GM18499 (cell line): ENCODE measurements around the gene PHKB.

Source experiments
- ATAC-seq: cut with Tn5 transposase; IDR thresholded peaks from one replicate; pipeline ENCODE4 v1.9.1; 2021; ENCODE audit warnings: moderate number of reproducible peaks; ENCODE audit not compliant: insufficient read depth, unreplicated experiment

The PHKB gene

GRCh38 chr16:47611848-47612493 lies 150.8 kb downstream of the PHKB start:
- no peak for ATAC-seq

- no peak for ATAC-seq
Observed at GRCh38 chr16:47612711-47613110, 151.6 kb downstream of the PHKB start.

- no peak for ATAC-seq
Observed at GRCh38 chr16:47613251-47613650, 152.1 kb downstream of the PHKB start.

- no peak for ATAC-seq
Observed at GRCh38 chr16:47617732-47618131, 156.6 kb downstream of the PHKB start.

- ATAC-seq: no peak
Observed at GRCh38 chr16:47622451-47623176, 161.5 kb downstream of the PHKB start.

- ATAC-seq: no peak
Observed at GRCh38 chr16:47624563-47624962, 163.4 kb downstream of the PHKB start.

- no peak for ATAC-seq
Observed at GRCh38 chr16:47625115-47625567, 164.0 kb downstream of the PHKB start.

GRCh38 chr16:47626246-47626645 lies 165.1 kb downstream of the PHKB start:
- no peak for ATAC-seq

GRCh38 chr16:47627085-47627639 lies 166.0 kb downstream of the PHKB start:
- no peak for ATAC-seq

- ATAC-seq: no peak
Observed at GRCh38 chr16:47627721-47628120, 166.6 kb downstream of the PHKB start.

GRCh38 chr16:47631131-47631530 lies 170.0 kb downstream of the PHKB start:
- ATAC-seq: no peak

- no peak for ATAC-seq
Observed at GRCh38 chr16:47634126-47634525, 173.0 kb downstream of the PHKB start.

GRCh38 chr16:47634727-47635126 lies 173.6 kb downstream of the PHKB start:
- no peak for ATAC-seq

- no peak for ATAC-seq
Observed at GRCh38 chr16:47636501-47637099, 175.5 kb downstream of the PHKB start.

GRCh38 chr16:47638175-47638574 lies 177.0 kb downstream of the PHKB start:
- no peak for ATAC-seq

- ATAC-seq: no peak
Observed at GRCh38 chr16:47640661-47641060, 179.5 kb downstream of the PHKB start.

- ATAC-seq: no peak
Observed at GRCh38 chr16:47643323-47644000, 182.3 kb downstream of the PHKB start.

GRCh38 chr16:47644166-47644565 lies 183.0 kb downstream of the PHKB start:
- no peak for ATAC-seq

GRCh38 chr16:47644661-47645060 lies 183.5 kb downstream of the PHKB start:
- ATAC-seq: no peak

- ATAC-seq: no peak
Observed at GRCh38 chr16:47646914-47647313, 185.8 kb downstream of the PHKB start.

GRCh38 chr16:47657032-47657431 lies 195.9 kb downstream of the PHKB start:
- no peak for ATAC-seq
